Measurements from ENCODE around the gene MMEL1. TPM values are rescaled to one million over a fixed set of nuclear protein-coding genes. Genes with fewer than 3 reads are reported as not detected.

Gene MMEL1
- total and polyA plus RNA-seq, 2 of the 13 experiments (the other 11 are each of a cell fraction or from before 2014, with no cell fraction given): 0.48 TPM; not detected in 1

- TF ChIP-seq IRF9 (CRISPR knock-in tag; IDR thresholded peaks at IDR 0.05; ENCODE audit: borderline replicate concordance) (no peak), SIN3B (IDR thresholded peaks at IDR 0.05; ENCODE audit: low read length) (no peak)
These were observed 11.8 kb upstream of the MMEL1 start (continued) for GRCh38 chr1:2644591-2645101.

GRCh38 chr1:2644171-2644570 lies 11.4 kb upstream of the MMEL1 start:
- Histone ChIP-seq H3K36me3 (replicated peaks in 1 of 2; ENCODE audit: control insufficient read depth in 1 of 2, insufficient read depth in 2 of 2, low read length in 2 of 2) (no peaks in the 10 kb centered on the region), H4K20me1 (ENCODE audit: insufficient read depth, low read length) (no peaks in the 10 kb centered on the region), H3K9ac (ENCODE audit: insufficient read depth, low read depth, low read length) (no peak overlapping the region), H2AFZ (ENCODE audit: low read length) (no peak overlapping the region), H3K4me3 (replicated peaks in 1 of 3; ENCODE audit: insufficient read depth in 1 of 3, low read depth in 2 of 3, low read length in 3 of 3) (no peak overlapping the region), H3K27me3 (ENCODE audit: control insufficient read depth in 1 of 2, insufficient read depth in 2 of 2, low read length in 2 of 2) (peaks cover 0 to 2% of the 10 kb centered on the region in 2 experiments; a peak in 2 of 5 replicates), H3K79me2 (ENCODE audit: insufficient read depth, low read length) (peaks cover 3% of the 10 kb centered on the region), H3K4me2 (ENCODE audit: low read depth, low read length) (no peak overlapping the region), H3K27ac (ENCODE audit: extremely low read length, insufficient read depth, low read length) (no peak overlapping the region), H3K4me1 (ENCODE audit: insufficient read depth, low read length) (peaks cover 6% of the 10 kb centered on the region; the same call in 1 of the 2 replicates), H3K9me3 (ENCODE audit: low read length) (peaks cover 14% of the 10 kb centered on the region)
- in situ Hi-C loops (cut with HindIII; ENCODE audit: extremely low pct_ligation_motif_present, low pct_unique_long_range_greater_than_20kb): no loop called here
- ATAC-seq: no peak
- ChIA-PET POLR2A (no interaction called here), CTCF (ENCODE audit: low intra/inter-chr PET ratio, low total read pairs) (no interaction called here)
- FAIRE-seq: no peak
- 40% methylated on average over 2 of the region's 14 CpGs for WGBS (ENCODE audit: low lambda C conversion rate)
- DNase-seq (ENCODE audit: low spot score): no peak
- no TSS peak for BruUV-seq (replicated peaks)
- intact Hi-C loops (cut with micrococcal nuclease; ENCODE audit: unreplicated experiment): no loop called here
- TF ChIP-seq SP140L (CRISPR knock-in tag; IDR thresholded peaks at IDR 0.05; ENCODE audit: borderline replicate concordance): no peak
- no peak for TF ChIP-seq TBL1XR1 (IDR thresholded peaks at IDR 0.05; ENCODE audit: borderline replicate concordance, low read length, partially characterized antibody)
- no peak for TF ChIP-seq ZNF841 (CRISPR knock-in tag; IDR thresholded peaks at IDR 0.05; ENCODE audit: borderline replicate concordance)
- no peak for TF ChIP-seq POLR2G (IDR thresholded peaks at IDR 0.05; ENCODE audit: low read depth, low read length)
- TF ChIP-seq KDM3A (CRISPR knock-in tag; IDR thresholded peaks at IDR 0.05; ENCODE audit: low read depth): no peak
- TF ChIP-seq ZSCAN9 (CRISPR knock-in tag; IDR thresholded peaks at IDR 0.05; ENCODE audit: borderline replicate concordance): no peak
- no peak for TF ChIP-seq ZKSCAN1 (IDR thresholded peaks at IDR 0.05; ENCODE audit: low read length)
- TF ChIP-seq THAP11 (CRISPR knock-in tag; IDR thresholded peaks at IDR 0.05): no peak
- TF ChIP-seq ZBTB40 (IDR thresholded peaks at IDR 0.05): no peak
- TF ChIP-seq ZBTB40 (CRISPR knock-in tag; IDR thresholded peaks at IDR 0.05): no peak
- no peak for TF ChIP-seq ZNF33B (CRISPR knock-in tag; IDR thresholded peaks at IDR 0.05)
- no peak for TF ChIP-seq MTF1 (CRISPR knock-in tag; IDR thresholded peaks at IDR 0.05)
- no peak for TF ChIP-seq ZNF558 (CRISPR knock-in tag; IDR thresholded peaks at IDR 0.05; ENCODE audit: borderline replicate concordance)
- no peak for TF ChIP-seq ARNT (IDR thresholded peaks at IDR 0.05)

Data from HepG2 (cell line).